ENCODE results near the gene VNN1.
"Not testable (repeated sequence)": the region's sequence is repeated elsewhere in the genome, so short reads cannot be mapped to it uniquely, and the experiment has no call there.

Gene VNN1

GRCh38 chr6:132666118-132666517 lies 47.7 kb downstream of the VNN1 start:
- DNase-seq: no peak

- DNase-seq: no peak
Observed at GRCh38 chr6:132664309-132665034, 49.4 kb downstream of the VNN1 start.

GRCh38 chr6:132663661-132664060 lies 50.2 kb downstream of the VNN1 start:
- DNase-seq: no peak

GRCh38 chr6:132661906-132662305 lies 51.9 kb downstream of the VNN1 start:
- no peak for DNase-seq

GRCh38 chr6:132659082-132659481 lies 54.8 kb downstream of the VNN1 start, which contains the start of gene TAAR1:
Gene TAAR1, minus strand, starts transcription at chr6:132659182. Its CDS starts 13,179 bp downstream, at chr6:132646003.
- no peak for DNase-seq

- no peak for DNase-seq
Observed at GRCh38 chr6:132651062-132651461, 62.8 kb downstream of the VNN1 start.

GRCh38 chr6:132650429-132650828 lies 63.4 kb downstream of the VNN1 start:
- DNase-seq: no peak

- DNase-seq: no peak
Observed at GRCh38 chr6:132648828-132649227, 65.0 kb downstream of the VNN1 start.

- no peak for DNase-seq
Observed at GRCh38 chr6:132648356-132648755, 65.5 kb downstream of the VNN1 start.

GRCh38 chr6:132643547-132643946 lies 70.3 kb downstream of the VNN1 start:
- no peak for DNase-seq

- not testable (repeated sequence) for DNase-seq
Observed at GRCh38 chr6:132637135-132637534, 76.7 kb downstream of the VNN1 start.

GRCh38 chr6:132635906-132636305 lies 77.9 kb downstream of the VNN1 start:
- not testable (repeated sequence) for DNase-seq

- DNase-seq: not testable (repeated sequence)
Observed at GRCh38 chr6:132635288-132635687, 78.6 kb downstream of the VNN1 start.

- no peak for DNase-seq
Observed at GRCh38 chr6:132634796-132635195, 79.1 kb downstream of the VNN1 start.

GRCh38 chr6:132633362-132633761 lies 80.5 kb downstream of the VNN1 start:
- no peak for DNase-seq
